ACHN (cell line): Measurements from ENCODE around the gene PXMP2.

Experiments used
- DNase-seq: peaks from one replicate; pipeline ENCODE4 v3.0.0-alpha.2; 2015
- in situ Hi-C: cut with HindIII; loops from 2 replicates; pipeline ENCODE4 v1.10.0; 2017; ENCODE audit warnings: low sequenced_read_pairs, low pct_ligation_motif_present, low pct_unique_long_range_greater_than_20kb

PXMP2 gene

GRCh38 chr12:132658149-132658894 is 29.1 kb upstream of the PXMP2 start:
- no peak for DNase-seq
- in situ Hi-C loops: no loop called here

- in situ Hi-C loops: no loop called here
- no peak for DNase-seq
Measured at GRCh38 chr12:132659146-132659545, 28.2 kb upstream of the PXMP2 start.

GRCh38 chr12:132660052-132660451 is 27.3 kb upstream of the PXMP2 start:
- no peak for DNase-seq
- in situ Hi-C loops: no loop called here

GRCh38 chr12:132660996-132661395 is 26.4 kb upstream of the PXMP2 start:
- in situ Hi-C loops: no loop called here
- DNase-seq: no peak

- in situ Hi-C loops: no loop called here
- DNase-seq: no peak
Measured at GRCh38 chr12:132661972-132662371, 25.4 kb upstream of the PXMP2 start.

- in situ Hi-C loops: no loop called here
- no peak for DNase-seq
Measured at GRCh38 chr12:132662901-132663755, 24.3 kb upstream of the PXMP2 start.

GRCh38 chr12:132664206-132665148 is 22.9 kb upstream of the PXMP2 start:
- no peak for DNase-seq
- in situ Hi-C loops: no loop called here

- DNase-seq: no peak
- in situ Hi-C loops: no loop called here
Measured at GRCh38 chr12:132665149-132665491, 22.3 kb upstream of the PXMP2 start.

- in situ Hi-C loops: no loop called here
- DNase-seq: no peak
Measured at GRCh38 chr12:132665794-132666193, 21.6 kb upstream of the PXMP2 start.

GRCh38 chr12:132668191-132669088 is 18.9 kb upstream of the PXMP2 start:
- in situ Hi-C loops: no loop called here
- no peak for DNase-seq

GRCh38 chr12:132669166-132669879 is 18.1 kb upstream of the PXMP2 start:
- in situ Hi-C loops: no loop called here
- no peak for DNase-seq

GRCh38 chr12:132672116-132672515 is 15.3 kb upstream of the PXMP2 start:
- DNase-seq: no peak
- in situ Hi-C loops: no loop called here

- in situ Hi-C loops: no loop called here
- DNase-seq: no peak
Measured at GRCh38 chr12:132672678-132673077, 14.7 kb upstream of the PXMP2 start.

- DNase-seq: no peak
- in situ Hi-C loops: no loop called here
Measured at GRCh38 chr12:132673288-132674179, 13.9 kb upstream of the PXMP2 start.

- in situ Hi-C loops: no loop called here
- DNase-seq: no peak
Measured at GRCh38 chr12:132674561-132674960, 12.8 kb upstream of the PXMP2 start.

GRCh38 chr12:132675757-132676432 is 11.5 kb upstream of the PXMP2 start:
- no peak for DNase-seq
- in situ Hi-C loops: no loop called here
